K562 (cell line): ENCODE measurements around the gene XPA. TPM values are rescaled to one million over a fixed set of nuclear protein-coding genes. Genes with fewer than 3 reads are reported as not detected.

Source experiments
- GTF3C2 ChIP-seq: IDR thresholded peaks from 3 replicates; pipeline ENCODE4 v1.6.1; 2011; ENCODE audit warnings: borderline replicate concordance, mild to moderate bottlenecking, moderate library complexity; ENCODE audit not compliant: insufficient read length; ENCODE audit errors: extremely low read depth
- MCM2 ChIP-seq: fragments of 450-650 bp; IDR thresholded peaks from 2 replicates; pipeline ENCODE4 v1.6.1; 2017; ENCODE audit warnings: low read depth, mild to moderate bottlenecking
- MGA ChIP-seq: fragments of 450-650 bp; IDR thresholded peaks from 2 replicates; pipeline ENCODE4 v1.6.1; 2016; ENCODE audit warnings: mild to moderate bottlenecking, moderate library complexity
- PTTG1 ChIP-seq: fragments of 450-650 bp; IDR thresholded peaks from 2 replicates; pipeline ENCODE4 v1.6.1; 2016; ENCODE audit warnings: low read depth, mild to moderate bottlenecking, missing genetic modification characterization, missing compliant biosample characterization
- RFX5 ChIP-seq: IDR thresholded peaks from 2 replicates; pipeline ENCODE4 v1.6.1; 2011; ENCODE audit warnings: low read depth, mild to moderate bottlenecking, improper control_type of control experiment, low read length
- U2AF2 ChIP-seq: fragments of 200-400 bp; formaldehyde crosslinking; optimal IDR thresholded peaks from 2 replicates; pipeline ENCODE3; 2017; ENCODE audit warnings: low read depth, mild to moderate bottlenecking, low read length
- ZBTB34 ChIP-seq: fragments of 250-450 bp; sonication (Bioruptor Pico); IDR thresholded peaks from 2 replicates; pipeline ENCODE4 v1.8.0; 2021; ENCODE audit warnings: mild to moderate bottlenecking, moderate library complexity
- ZNF511 ChIP-seq: sonication (generic); formaldehyde crosslinking; IDR thresholded peaks from 2 replicates; pipeline ENCODE4 v1.8.0; 2022; ENCODE audit warnings: mild to moderate bottlenecking, missing genetic modification reagents
- polyA plus RNA-seq, 8 experiments: library from polyadenylated mRNA; depleted of rRNA in 4 of 8; stranded (reverse) in 5 of 8; unstranded in 3 of 8; fragments of >200 nt; fragmentation: Nextera tagmentation in 2 of 8; fragmentation: Illumina TruSeq in 1 of 8; extraction: Ambion mirVana in 2 of 8; extraction: Trizol in 1 of 8; gene quantifications; 2 replicates each; pipeline versions ENCODE4 v1.2.1 to v1.2.3, GENCODE V29; 2011 to 2014; ENCODE audit warnings: inconsistent platforms in 1 of 8, missing spikeins in 1 of 8
- total RNA-seq, 7 experiments: library from RNA; depleted of rRNA in 6 of 7; stranded (reverse); fragments of >200 nt in 6 of 7; fragmentation: Illumina TruSeq in 2 of 7; extraction: Trizol in 2 of 7; gene quantifications; 2 replicates each; pipeline versions ENCODE4 v1.2.1 to v1.2.3, GENCODE V29; 2011 to 2021; ENCODE audit warnings: low replicate concordance in 1 of 7

Gene XPA
- total and polyA plus RNA-seq, 9 of the 15 experiments (the other 6 are each of a cell fraction or from before 2014, with no cell fraction given), result 5.1 to 18.2 (median 14.1) TPM

- TF ChIP-seq MGA (peak; percentile 85), MCM2 (no peak), GTF3C2 (no peak), ZNF511 (CRISPR knock-in tag) (peak; percentile 94), ZBTB34 (CRISPR knock-in tag) (no peak), PTTG1 (tag) (no peak), RFX5 (peak; percentile 77), U2AF2 (no peak)
Observed at GRCh38 chr9:97632985-97633858, 63.9 kb downstream of the XPA start, which contains the start of the genes NCBP1 and TSTD2 (continued).
